Progenitor cell of endocrine pancreas (in vitro differentiated cells): ENCODE measurements around the gene CCDC148. TPM values are rescaled to one million over a fixed set of nuclear protein-coding genes. Genes with fewer than 3 reads are reported as not detected.

Experiments
- DNase-seq: peaks from one replicate; pipeline ENCODE4 v3.0.0; 2021; ENCODE audit warnings: low spot score; ENCODE audit not compliant: unreplicated experiment
- H3K27ac Mint-ChIP-seq: 2 replicates; pipeline ENCODE4 v1.8.0; 2021; ENCODE audit warnings: mild to moderate bottlenecking, moderate library complexity, mixed read lengths
- H3K27me3 Mint-ChIP-seq: 2 replicates; pipeline ENCODE4 v1.8.0; 2021; ENCODE audit warnings: mixed read lengths
- H3K36me3 Mint-ChIP-seq: 2 replicates; pipeline ENCODE4 v1.8.0; 2022; ENCODE audit warnings: mixed read lengths; ENCODE audit not compliant: insufficient read depth
- H3K4me1 Mint-ChIP-seq: 2 replicates; pipeline ENCODE4 v1.8.0; 2021; ENCODE audit warnings: low read depth, mixed read lengths
- H3K4me3 Mint-ChIP-seq: 2 replicates; pipeline ENCODE4 v1.8.0; 2021; ENCODE audit warnings: low read depth, mild to moderate bottlenecking, moderate library complexity, mixed read lengths
- H3K9me3 Mint-ChIP-seq: 2 replicates; pipeline ENCODE4 v1.8.0; 2021; ENCODE audit warnings: low read depth, mixed read lengths
- total RNA-seq: library from RNA; stranded (reverse); gene quantifications from 2 replicates; pipeline ENCODE4 v1.2.1, GENCODE V29; 2021
- TF ChIP-seq, protein P1 (sequence below): fragments of 200-600 bp; sonication (generic); IDR thresholded peaks from one replicate; pipeline ENCODE4 v1.5.0; 2021; ENCODE audit warnings: antibody characterized with exemption, mild to moderate bottlenecking; ENCODE audit not compliant: unreplicated experiment

CCDC148 gene
- total RNA-seq, 1 donor from 2014 or later: 3.9 TPM

DNA sequence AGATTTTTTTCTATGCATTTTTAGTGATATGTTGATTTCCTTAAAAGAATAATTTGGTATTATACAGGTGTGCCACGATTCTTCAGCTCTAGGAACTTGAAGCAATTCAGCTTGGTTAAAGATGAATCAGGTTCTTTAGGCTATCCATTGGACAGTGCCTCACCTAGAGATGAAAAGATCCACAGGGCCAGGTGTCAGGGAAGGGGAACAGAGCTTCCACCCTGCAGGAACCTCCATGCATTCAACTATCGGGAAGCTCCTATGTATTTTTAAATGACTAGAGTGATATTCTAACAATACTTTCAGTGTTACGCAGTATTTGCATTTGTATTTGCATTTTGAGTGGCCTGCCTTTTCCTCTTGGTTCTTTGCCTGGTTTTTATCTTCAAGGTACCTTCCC lies 40.4 kb upstream of the CCDC148 start:
- H3K9me3 Mint-ChIP-seq: no peaks in the 10 kb centered on the region
- H3K4me3 Mint-ChIP-seq: no peak overlapping the region
- H3K36me3 Mint-ChIP-seq: no peaks in the 10 kb centered on the region
- TF ChIP-seq, protein P1, sequence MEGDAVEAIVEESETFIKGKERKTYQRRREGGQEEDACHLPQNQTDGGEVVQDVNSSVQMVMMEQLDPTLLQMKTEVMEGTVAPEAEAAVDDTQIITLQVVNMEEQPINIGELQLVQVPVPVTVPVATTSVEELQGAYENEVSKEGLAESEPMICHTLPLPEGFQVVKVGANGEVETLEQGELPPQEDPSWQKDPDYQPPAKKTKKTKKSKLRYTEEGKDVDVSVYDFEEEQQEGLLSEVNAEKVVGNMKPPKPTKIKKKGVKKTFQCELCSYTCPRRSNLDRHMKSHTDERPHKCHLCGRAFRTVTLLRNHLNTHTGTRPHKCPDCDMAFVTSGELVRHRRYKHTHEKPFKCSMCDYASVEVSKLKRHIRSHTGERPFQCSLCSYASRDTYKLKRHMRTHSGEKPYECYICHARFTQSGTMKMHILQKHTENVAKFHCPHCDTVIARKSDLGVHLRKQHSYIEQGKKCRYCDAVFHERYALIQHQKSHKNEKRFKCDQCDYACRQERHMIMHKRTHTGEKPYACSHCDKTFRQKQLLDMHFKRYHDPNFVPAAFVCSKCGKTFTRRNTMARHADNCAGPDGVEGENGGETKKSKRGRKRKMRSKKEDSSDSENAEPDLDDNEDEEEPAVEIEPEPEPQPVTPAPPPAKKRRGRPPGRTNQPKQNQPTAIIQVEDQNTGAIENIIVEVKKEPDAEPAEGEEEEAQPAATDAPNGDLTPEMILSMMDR: no peak
- H3K27ac Mint-ChIP-seq: peak overlapping the region; percentile 13
- no peaks in the 10 kb centered on the region for H3K27me3 Mint-ChIP-seq
- no peak for DNase-seq
- peaks cover 16% of the 10 kb centered on the region for H3K4me1 Mint-ChIP-seq

DNA sequence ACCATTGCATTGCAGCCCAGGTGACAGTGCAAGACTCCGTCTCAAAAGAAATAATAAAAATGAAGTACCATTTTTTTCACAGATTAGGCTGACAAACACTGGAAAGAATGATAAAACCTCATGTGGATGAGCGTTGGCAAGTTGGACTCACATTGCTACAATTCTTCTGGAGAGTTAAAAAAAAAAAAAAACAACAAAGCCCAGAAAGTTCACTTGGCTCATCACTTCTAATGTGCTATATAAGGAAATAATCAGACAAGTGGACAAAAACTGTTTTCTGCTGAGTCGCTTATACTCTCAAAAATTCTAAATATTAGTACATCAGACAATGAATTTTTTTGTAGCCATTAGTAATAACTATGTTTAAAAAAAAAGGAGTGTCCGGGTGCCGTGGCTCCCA lies 38.6 kb upstream of the CCDC148 start:
- Mint-ChIP-seq H3K9me3 (no peaks in the 10 kb centered on the region), H3K27ac (no peak overlapping the region), H3K36me3 (no peaks in the 10 kb centered on the region), H3K4me1 (peaks cover 17% of the 10 kb centered on the region), H3K27me3 (no peaks in the 10 kb centered on the region), H3K4me3 (no peak overlapping the region)
- TF ChIP-seq, protein P1: no peak
- DNase-seq: no peak

DNA sequence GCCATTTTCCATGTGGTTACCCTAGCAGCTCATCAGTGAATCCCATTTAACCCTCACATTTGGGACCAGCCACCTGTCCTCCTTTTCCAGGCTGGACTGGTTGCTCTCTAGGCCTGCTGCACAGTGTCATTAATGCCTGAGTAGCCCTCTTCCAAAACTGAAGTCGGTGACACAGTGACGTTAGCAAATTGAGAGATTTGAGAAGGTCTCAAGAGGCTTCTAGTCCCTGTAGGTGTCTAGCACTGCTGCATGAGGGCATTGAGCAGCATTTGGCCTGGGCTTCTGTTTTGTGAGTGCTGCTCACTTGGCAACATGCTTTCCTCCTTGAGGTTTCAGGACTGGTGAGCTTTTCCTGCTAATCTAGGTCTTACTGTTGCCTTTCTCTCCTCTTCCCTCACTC lies 36.9 kb upstream of the CCDC148 start:
- Mint-ChIP-seq H3K27me3 (no peaks in the 10 kb centered on the region), H3K36me3 (no peaks in the 10 kb centered on the region), H3K4me3 (no peak overlapping the region), H3K9me3 (no peaks in the 10 kb centered on the region), H3K27ac (no peak overlapping the region), H3K4me1 (peaks cover 28% of the 10 kb centered on the region)
- no peak for DNase-seq
- TF ChIP-seq, protein P1: no peak

DNA sequence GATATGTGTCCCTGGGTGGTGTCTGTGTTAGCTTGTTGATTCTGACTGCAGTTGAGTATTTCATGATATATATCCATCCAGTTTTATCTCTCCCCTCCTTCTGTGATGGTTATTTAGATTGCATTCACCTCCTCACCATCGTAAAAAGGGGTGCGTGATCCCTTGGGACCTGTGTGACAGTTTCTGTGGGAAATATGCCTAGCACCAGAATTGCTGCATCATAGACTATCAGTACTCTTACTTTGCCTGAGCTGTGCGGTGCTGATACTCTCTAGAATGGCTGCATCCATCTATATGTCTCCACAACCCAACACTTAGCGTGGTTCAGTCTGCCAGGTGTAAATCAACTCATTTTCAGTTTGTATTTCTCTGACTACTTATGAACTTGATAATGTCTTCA lies 34.5 kb upstream of the CCDC148 start:
- TF ChIP-seq, protein P1: no peak
- H3K36me3 Mint-ChIP-seq: no peaks in the 10 kb centered on the region

DNA sequence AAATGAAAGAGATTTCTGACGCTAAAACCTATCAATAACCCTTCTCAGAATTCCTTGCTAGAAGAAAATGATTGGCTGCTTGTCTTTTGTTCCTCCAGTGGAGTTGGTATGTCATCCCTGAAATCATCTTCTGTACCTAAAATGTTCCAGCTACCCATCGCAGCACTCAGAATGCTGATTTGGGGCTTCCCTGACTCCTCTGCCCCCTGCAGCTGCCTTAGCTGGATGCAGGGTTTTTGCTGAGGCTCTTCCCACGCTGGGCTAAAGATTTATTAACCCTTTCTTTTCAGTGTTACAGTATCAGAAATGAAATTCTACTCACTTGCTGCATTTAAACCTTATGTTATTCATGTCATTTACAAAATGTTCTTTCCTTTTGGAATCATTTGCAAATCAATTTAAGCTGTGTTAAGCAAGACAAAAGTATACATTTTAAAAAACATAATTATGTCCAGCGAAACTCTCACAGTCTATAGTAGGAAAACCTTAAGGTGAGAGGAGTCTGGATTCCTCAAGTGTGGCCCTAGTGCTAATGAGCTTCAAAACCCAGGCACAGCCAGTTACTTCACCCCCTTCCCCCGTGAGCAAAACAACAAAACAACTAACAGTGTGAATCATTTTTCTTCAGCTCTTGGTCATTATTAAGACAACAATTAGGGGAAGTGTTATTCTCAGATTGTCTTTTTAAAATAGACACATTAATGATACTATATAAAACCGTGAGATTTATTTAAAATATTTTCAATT lies 33.0 kb upstream of the CCDC148 start:
- Mint-ChIP-seq H3K4me3 (no peak overlapping the region), H3K4me1 (peaks cover 17% of the 10 kb centered on the region), H3K36me3 (no peaks in the 10 kb centered on the region), H3K9me3 (no peaks in the 10 kb centered on the region), H3K27ac (no peak overlapping the region), H3K27me3 (no peaks in the 10 kb centered on the region)
- DNase-seq: no peak
- TF ChIP-seq, protein P1: no peak

More for the DNA sequence above, 34.5 kb upstream of the CCDC148 start:
- no peak overlapping the region for H3K4me3 Mint-ChIP-seq
- H3K9me3 Mint-ChIP-seq: no peaks in the 10 kb centered on the region
- no peak overlapping the region for H3K27ac Mint-ChIP-seq
- DNase-seq: no peak
- peaks cover 17% of the 10 kb centered on the region for H3K4me1 Mint-ChIP-seq
- no peaks in the 10 kb centered on the region for H3K27me3 Mint-ChIP-seq
